ES-I3 (cell line): ENCODE data around the gene ECEL1.

Experiments used
- H3K36me3 ChIP-seq: 2 replicates; pipeline ENCODE4 v1.6.1; 2013; ENCODE audit warnings: mild to moderate bottlenecking, low read length, control low read depth, moderate library complexity; ENCODE audit not compliant: insufficient read depth
- H3K4me1 ChIP-seq: 2 replicates; pipeline ENCODE4 v1.6.1; 2013; ENCODE audit warnings: mild to moderate bottlenecking, control low read depth, low read length; ENCODE audit not compliant: insufficient read depth
- H3K9ac ChIP-seq: 2 replicates; pipeline ENCODE4 v1.6.1; 2013; ENCODE audit warnings: low read depth, mild to moderate bottlenecking, low read length, moderate library complexity
- H3K9me3 ChIP-seq: 2 replicates; pipeline ENCODE4 v1.6.1; 2013; ENCODE audit warnings: mild to moderate bottlenecking, low read length, moderate library complexity; ENCODE audit not compliant: control insufficient read depth, insufficient read depth

The ECEL1 gene

GRCh38 chr2:232478571-232479340 is 8.9 kb downstream of the ECEL1 start:
- Histone ChIP-seq H3K9ac (no peak overlapping the region), H3K9me3 (no peaks in the 10 kb centered on the region), H3K4me1 (no peaks in the 10 kb centered on the region), H3K36me3 (no peaks in the 10 kb centered on the region)

- Histone ChIP-seq H3K4me1 (no peaks in the 10 kb centered on the region), H3K36me3 (no peaks in the 10 kb centered on the region), H3K9me3 (no peaks in the 10 kb centered on the region), H3K9ac (no peak overlapping the region)
Measured at GRCh38 chr2:232477751-232478510, 9.7 kb downstream of the ECEL1 start.

GRCh38 chr2:232476791-232477190 is 10.8 kb downstream of the ECEL1 start:
- no peak overlapping the region for H3K9ac ChIP-seq
- no peaks in the 10 kb centered on the region for H3K4me1 ChIP-seq
- H3K36me3 ChIP-seq = no peaks in the 10 kb centered on the region
- H3K9me3 ChIP-seq = no peaks in the 10 kb centered on the region

DNA sequence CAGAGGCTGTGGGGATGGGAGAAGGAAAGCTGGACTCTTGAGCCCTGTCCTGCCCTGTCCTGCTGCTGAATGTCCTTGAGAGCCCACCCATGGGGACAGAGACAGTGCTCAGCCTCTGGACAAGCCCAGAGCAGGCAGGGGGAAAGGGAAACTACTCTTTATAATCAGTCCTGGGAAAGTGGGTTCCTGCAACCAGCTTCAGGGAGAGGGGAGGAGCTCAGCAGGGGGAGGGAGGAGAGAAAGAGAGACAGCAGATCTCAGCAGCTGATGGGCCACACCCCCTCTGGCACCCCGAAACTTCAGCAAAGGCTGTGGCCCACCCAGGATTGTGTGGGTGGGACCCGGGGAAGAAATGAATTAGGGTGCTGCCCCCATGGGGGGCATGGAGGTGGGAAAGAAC is 11.6 kb downstream of the ECEL1 start:
- Histone ChIP-seq H3K9me3 (no peaks in the 10 kb centered on the region), H3K4me1 (no peaks in the 10 kb centered on the region), H3K9ac (no peak overlapping the region), H3K36me3 (no peaks in the 10 kb centered on the region)

DNA sequence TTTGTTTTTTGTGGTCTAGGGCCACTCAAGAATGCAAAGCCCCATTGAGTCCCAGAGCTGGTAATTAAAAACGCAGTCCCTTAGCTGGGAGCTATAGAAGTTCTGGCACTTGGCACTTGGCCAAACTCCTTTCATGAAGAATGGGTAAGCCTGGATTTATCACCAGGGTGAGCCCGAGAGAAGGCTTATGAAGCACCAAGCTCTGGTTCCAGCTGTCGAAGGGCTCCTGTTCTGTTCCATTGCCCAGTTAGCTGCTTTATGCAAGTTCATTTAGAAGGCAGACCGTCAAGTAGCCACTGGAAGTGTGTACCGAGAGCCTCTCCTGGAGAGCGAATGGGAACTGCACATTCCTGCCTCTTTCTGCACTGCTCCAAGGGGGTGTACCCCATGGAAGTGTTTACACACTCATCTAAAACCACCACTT is 14.2 kb downstream of the ECEL1 start:
- Histone ChIP-seq H3K9me3 (no peaks in the 10 kb centered on the region), H3K9ac (no peak overlapping the region), H3K36me3 (no peaks in the 10 kb centered on the region), H3K4me1 (no peaks in the 10 kb centered on the region)

DNA sequence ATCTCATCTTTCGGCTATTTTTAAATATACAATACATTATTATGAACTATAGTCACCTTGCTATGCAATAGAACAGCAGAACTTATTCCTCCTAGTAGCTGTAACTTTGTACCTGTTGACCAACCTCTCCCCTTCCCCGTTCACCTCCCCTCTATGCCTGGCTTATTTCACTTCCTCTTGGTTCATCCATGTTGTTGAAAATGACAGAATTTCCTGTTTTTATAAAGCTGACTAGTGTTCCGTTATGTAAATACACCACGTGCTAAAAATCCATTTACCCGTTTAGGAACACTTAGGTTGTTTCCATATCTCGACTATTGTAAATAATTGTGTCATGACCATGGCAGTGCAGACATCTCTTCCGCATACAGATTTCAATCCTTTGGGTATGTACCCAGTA is 21.4 kb downstream of the ECEL1 start:
- Histone ChIP-seq H3K4me1 (no peaks in the 10 kb centered on the region), H3K36me3 (no peaks in the 10 kb centered on the region), H3K9ac (no peak overlapping the region), H3K9me3 (no peaks in the 10 kb centered on the region)

GRCh38 chr2:232465061-232465460 is 22.6 kb downstream of the ECEL1 start:
- H3K4me1 ChIP-seq = no peaks in the 10 kb centered on the region
- no peaks in the 10 kb centered on the region for H3K9me3 ChIP-seq
- no peak overlapping the region for H3K9ac ChIP-seq
- no peaks in the 10 kb centered on the region for H3K36me3 ChIP-seq

DNA sequence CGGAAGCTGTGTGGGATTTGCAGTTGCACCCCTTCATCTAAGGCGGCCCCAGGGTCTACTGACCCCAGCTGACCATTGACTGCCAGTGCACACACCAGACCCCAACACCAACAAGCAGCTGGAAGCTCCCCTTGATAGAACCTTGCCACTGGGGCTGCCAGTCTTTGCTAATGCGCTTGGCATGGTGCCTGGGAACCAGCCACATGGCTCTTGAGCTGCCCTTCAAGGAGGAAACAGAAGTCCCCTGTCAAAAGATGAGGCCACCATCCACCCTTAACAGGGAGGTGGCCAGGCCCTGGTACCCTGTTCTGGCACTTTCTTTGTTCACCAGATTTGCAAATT is 23.1 kb downstream of the ECEL1 start:
- no peaks in the 10 kb centered on the region for H3K9me3 ChIP-seq
- H3K36me3 ChIP-seq = no peaks in the 10 kb centered on the region
- H3K4me1 ChIP-seq = no peaks in the 10 kb centered on the region
- no peak overlapping the region for H3K9ac ChIP-seq

DNA sequence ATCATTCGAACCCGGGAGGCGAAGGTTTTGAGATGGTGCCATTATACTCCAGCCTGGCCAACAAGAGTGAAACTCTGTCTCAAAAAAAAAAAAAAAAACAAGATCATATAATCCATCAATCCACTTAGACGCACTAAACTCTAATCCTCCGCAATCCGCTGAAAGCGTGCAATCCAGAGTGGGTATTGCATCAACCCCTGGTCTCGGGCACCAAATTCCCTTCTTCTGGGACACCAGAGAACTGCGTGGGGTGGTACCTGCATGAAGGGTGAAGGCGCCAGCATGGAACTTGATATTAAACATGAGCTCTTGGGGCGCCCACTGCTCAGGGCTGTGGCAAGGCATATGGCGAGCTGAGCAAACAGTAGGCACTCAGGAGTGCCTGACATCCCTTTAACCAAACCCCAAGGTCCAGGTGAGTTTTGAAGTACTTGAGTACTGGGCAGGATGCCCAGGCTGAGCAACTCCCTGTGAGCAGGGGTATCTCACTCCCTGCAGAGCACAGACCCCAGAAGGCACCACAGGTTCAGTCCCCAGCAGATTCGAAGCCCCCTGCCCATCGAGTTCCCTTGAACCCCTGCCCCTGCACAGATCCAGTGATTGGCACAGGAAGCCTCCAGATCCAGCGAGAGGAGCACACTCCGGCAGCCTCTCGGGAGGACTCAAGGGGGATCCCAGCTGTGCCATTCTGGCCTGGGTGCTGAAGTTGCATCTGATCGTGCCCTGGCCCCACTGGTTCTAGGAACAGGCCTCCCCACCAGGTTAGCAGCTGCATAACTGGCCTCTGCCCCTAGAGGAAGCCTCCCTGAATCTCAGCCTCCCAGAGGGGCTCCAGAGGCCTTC is 23.7 kb downstream of the ECEL1 start:
- Histone ChIP-seq H3K4me1 (no peaks in the 10 kb centered on the region), H3K9ac (no peak overlapping the region), H3K36me3 (no peaks in the 10 kb centered on the region), H3K9me3 (no peaks in the 10 kb centered on the region)

DNA sequence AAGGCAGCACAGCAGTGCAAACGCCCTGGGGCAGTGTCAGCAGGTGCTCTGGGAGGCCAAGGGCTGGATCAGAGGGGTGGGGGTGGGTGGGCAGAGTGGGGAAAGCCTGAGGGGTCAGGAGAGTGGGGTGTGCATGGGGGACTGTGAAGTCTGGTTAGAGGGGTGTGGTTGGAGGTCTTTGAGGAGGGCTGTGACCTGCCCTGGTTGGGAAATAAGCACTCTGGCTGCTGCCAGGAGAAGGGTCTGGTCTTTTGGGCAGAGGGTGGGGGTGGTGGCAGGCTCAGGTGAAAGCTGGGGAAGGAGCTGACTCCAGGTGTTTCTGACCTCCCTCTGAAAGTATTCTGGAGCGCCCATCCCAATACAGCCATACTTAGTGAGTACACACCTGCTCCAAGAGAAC is 27.5 kb downstream of the ECEL1 start:
- Histone ChIP-seq H3K9me3 (no peaks in the 10 kb centered on the region), H3K36me3 (no peaks in the 10 kb centered on the region)

DNA sequence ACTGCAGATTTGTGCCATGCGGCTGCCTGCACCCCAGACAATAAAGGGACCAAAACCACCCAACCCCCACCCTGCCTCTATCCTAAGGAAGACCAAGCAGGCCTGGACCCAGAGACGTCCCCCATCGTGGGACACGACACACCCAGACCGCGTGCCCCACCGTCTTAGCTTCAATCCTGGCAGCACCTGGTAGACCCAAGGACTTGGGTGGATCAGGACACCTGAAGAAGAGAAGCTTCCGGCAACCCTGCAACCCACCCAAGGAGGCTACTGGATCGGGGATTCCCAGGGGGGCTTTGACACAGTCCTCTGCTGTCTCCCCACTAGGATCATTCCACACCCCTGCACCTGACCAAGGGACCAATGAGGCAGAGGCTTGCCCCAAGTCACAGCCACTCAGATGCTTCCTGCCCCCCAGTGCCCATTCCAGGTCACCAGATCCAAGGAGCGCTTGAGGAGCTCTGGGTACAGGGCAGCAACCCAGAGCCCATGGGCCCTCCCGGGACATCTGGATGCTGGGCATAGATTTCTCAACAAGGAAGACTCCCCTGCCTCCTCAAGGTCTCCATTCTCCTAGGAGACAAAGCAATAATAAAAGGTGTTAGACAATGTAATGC is 28.1 kb downstream of the ECEL1 start:
- Histone ChIP-seq H3K36me3 (no peaks in the 10 kb centered on the region), H3K9me3 (no peaks in the 10 kb centered on the region), H3K4me1 (no peaks in the 10 kb centered on the region), H3K9ac (no peak overlapping the region)

More for the DNA sequence above, 27.5 kb downstream of the ECEL1 start:
- Histone ChIP-seq H3K9ac (no peak overlapping the region), H3K4me1 (no peaks in the 10 kb centered on the region)

DNA sequence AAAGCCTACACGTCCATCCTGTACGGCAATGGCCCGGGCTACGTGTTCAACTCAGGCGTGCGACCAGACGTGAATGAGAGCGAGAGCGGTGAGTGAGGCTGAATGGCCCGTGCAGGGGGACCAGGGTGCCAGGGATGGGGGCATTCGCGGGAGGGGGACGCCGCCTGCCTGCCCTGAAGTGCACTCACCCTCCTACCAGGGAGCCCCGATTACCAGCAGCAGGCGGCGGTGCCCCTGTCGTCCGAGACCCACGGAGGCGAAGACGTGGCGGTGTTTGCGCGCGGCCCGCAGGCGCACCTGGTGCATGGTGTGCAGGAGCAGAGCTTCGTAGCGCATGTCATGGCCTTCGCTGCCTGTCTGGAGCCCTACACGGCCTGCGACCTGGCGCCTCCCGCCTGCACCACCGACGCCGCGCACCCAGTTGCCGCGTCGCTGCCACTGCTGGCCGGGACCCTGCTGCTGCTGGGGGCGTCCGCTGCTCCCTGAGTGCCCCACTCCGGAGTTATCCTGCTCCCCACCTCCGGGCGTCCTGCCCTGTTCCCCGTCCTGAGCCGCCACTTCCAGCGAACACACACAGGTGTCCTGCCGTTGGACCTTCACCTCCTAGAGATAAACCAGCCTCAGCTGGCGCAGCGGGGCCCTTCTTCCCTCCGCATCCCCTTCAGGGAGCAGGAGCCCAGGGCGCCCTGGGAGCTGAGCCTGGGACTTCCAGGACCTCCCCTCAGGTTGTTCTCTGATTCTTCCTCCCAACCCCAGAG is 28.8 kb downstream of the ECEL1 start:
- Histone ChIP-seq H3K4me1 (no peaks in the 10 kb centered on the region), H3K9ac (no peak overlapping the region), H3K36me3 (no peaks in the 10 kb centered on the region), H3K9me3 (no peaks in the 10 kb centered on the region)

GRCh38 chr2:232458051-232458660 is 29.5 kb downstream of the ECEL1 start:
- Histone ChIP-seq H3K9ac (no peak overlapping the region), H3K36me3 (no peaks in the 10 kb centered on the region), H3K9me3 (no peaks in the 10 kb centered on the region), H3K4me1 (no peaks in the 10 kb centered on the region)
